GM18499 (cell line): ENCODE data around the gene RBMS3.
"Not testable (repeated sequence)": the region's sequence is repeated elsewhere in the genome, so short reads cannot be mapped to it uniquely, and the experiment has no call there.

Experiments used
- ATAC-seq: cut with Tn5 transposase; IDR thresholded peaks from one replicate; pipeline ENCODE4 v1.9.1; 2021; ENCODE audit warnings: moderate number of reproducible peaks; ENCODE audit not compliant: insufficient read depth, unreplicated experiment

The RBMS3 gene

DNA sequence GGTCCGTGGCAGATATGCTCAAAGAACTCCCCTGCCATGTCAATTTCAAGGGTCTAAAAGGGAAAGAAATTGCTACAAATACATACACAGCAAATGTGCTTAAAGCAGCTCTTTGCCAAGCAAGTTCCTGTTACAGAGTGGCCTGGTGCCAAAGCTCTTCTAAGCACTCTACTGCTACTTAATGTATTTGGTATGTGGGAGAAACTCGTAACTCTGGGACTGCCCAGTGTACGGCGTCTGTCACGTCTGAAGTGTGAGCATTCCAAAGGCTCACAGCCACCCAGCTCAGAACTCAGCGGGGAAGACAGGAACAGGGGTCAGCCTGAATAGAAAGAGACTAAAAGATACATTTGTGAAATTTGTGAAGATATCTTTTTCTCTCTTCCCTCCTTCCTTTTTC lies 54.6 kb downstream of the RBMS3 start:
- no peak for ATAC-seq

DNA sequence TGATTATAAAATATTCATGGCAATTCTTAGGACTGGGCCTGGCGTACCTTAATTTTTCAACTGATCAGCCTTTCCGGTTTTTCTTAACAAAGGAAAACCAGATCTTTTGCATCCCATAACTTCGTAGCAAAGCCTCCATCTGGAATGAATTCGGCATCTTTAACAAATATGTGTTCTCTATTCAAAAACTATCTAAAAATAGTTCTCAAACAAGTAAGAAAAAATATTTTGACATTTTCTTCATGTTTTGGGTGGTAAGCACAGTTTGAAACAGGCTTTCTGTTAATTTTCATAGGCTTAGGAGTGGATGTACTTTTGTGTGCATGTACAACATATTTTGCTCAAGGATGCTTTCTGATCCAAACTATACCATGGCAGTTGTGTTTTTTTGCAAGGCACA lies 55.1 kb downstream of the RBMS3 start:
- no peak for ATAC-seq

GRCh38 chr3:29337565-29337964 lies 56.7 kb downstream of the RBMS3 start:
- no peak for ATAC-seq

- no peak for ATAC-seq
Measured at GRCh38 chr3:29338377-29338776, 57.5 kb downstream of the RBMS3 start.

DNA sequence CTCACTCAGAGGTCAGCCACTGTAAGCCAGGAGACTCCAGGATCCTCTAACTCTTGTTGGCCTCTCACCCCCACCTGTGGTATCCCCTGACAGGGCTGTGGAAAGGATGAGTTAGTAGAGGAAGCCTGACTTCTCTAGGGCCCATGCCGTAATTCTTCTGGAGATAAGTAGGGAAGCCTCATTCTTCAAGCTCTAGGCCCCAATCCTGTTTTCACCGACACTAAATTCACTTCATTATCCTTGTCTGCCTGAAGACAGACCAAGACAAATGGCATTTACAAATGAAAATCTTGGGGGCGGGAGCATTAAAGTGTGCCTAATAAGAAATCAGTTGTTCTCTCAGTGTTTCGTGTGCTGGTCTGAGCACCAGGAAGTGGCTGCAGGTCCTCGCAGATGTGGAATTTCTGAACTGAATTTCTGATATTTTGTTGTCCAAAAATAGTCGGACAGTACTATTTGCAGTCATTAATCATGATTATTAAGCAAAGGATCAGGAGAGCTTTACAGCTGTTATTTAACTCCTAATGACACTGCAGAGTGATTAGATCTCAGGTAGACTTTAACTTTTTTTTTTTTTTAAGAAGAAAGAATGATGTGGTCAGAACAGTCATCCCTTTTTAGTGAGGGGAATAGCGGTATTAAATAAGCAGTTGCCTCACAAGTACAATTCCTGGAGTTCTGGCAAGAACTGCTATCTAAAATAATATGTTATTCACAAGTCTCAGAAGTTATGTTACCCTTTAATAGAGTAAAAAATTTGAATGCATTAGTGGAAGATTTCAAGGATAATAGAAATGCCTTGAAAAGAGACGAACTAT lies 58.4 kb downstream of the RBMS3 start:
- ATAC-seq = no peak

DNA sequence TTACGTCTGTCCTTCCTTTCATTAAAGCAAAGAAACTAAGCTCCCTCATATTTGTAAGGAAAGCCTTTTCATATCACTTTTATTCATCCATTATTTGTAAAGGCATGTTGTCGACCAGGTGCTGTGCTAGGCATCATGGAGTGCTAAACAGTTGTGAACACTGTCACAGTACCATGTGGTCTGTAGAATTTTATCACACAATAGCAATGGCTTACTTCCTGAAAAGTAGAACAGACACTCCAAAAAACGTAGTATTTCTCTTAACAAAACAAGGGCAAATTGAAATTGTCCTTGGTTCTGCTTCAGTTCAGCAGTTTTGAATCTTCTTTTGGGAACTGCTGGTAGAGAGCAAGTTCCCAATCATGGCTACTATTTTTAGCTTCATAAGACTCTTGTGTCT lies 63.3 kb downstream of the RBMS3 start:
- no peak for ATAC-seq

DNA sequence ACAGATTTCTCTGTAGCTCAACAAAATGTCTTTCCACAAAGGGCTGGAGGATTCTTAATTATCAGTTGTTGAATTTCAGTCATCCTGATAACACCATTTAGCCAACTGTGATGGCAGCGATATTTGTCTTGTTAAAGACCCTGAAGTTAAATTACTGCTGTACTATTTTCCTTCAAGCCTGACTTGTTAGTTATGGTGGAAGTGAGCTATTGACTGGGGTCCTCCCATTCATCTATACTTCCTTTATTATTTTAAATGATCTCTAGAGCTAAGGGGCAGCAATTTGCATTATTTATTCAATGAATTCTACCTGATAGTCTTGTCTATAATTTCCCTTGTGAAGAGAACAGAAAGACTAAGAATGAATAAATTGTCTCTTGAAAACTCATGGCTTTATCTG lies 64.1 kb downstream of the RBMS3 start:
- ATAC-seq = no peak

GRCh38 chr3:29345516-29346300 lies 64.8 kb downstream of the RBMS3 start:
- ATAC-seq = no peak

- ATAC-seq = no peak
Measured at GRCh38 chr3:29346828-29347227, 66.0 kb downstream of the RBMS3 start.

GRCh38 chr3:29347412-29347811 lies 66.5 kb downstream of the RBMS3 start:
- ATAC-seq = no peak

DNA sequence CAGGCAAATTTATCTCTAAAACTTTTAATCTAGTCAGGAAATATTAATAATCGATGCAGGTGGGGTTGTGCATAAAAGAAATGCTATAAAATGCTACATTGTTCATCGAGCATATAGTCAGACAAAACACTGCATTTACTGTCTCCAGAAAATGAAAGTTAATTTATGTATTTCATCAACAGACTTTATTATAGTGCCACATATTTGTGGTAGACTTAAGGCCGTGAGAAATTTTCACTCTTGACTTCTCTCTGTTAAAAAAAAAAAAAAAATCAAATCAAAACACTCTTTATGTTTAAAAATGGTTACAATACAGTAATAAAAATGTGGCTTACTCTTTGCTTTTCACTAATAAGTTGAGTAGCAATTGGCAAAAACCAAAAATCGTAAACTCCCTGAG lies 67.4 kb downstream of the RBMS3 start:
- no peak for ATAC-seq

DNA sequence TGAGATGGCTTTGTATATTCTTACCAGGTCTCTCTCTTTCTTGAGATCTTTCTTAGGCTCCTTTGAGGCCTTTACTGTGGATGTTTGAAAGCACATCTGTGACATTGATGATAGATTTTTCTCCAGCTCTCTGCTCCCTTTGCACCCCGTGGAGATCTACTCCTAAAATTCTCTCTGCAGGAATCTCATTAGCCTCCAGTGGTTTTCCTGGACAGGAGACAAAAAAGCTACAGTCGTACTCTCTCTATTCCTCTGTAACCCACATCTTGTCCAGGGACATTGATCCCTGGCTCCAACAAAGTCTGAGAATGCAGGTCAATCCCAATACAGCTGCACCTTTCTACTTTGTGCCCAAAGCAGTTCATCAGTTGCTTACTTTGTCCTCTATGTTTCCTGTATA lies 68.2 kb downstream of the RBMS3 start:
- ATAC-seq = no peak

GRCh38 chr3:29353807-29354206 lies 72.9 kb downstream of the RBMS3 start:
- ATAC-seq = no peak

DNA sequence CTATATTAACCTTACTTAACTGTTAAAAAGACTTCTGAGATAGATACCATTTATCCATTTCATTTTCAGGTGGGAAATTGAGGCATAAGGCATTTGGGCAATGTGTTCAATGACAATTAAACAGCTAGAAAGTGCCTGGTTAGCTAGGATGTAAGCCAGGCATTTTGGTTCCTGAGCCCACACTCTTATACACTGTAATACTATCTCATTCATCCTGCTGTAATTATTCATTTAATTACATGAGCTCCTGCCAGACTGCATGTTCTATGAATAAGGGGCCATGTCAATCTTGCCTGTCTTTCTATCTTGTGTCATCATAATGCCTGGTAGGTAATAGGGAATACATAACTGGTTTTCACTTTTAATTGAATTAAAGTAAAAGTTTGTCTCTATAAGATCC lies 74.0 kb downstream of the RBMS3 start:
- ATAC-seq = no peak

DNA sequence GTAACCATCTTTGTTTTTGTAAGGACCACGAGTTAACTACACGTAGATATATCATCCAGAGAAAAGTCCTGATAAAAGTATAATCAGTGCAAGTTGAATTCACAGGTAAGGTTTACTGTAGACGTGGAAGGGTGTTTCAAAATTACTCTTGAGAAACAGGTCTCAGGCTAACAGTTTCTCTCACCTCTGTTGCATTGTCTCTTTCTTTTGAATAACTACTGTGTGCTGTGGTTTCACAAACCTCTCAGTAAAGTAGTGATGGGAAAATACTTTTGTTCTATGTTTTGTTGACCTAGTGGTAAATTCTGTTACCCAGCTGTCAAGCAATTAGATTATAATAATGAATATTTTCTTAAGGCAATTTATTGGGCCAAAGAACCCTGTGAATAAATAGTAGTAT lies 75.2 kb downstream of the RBMS3 start:
- ATAC-seq = no peak

DNA sequence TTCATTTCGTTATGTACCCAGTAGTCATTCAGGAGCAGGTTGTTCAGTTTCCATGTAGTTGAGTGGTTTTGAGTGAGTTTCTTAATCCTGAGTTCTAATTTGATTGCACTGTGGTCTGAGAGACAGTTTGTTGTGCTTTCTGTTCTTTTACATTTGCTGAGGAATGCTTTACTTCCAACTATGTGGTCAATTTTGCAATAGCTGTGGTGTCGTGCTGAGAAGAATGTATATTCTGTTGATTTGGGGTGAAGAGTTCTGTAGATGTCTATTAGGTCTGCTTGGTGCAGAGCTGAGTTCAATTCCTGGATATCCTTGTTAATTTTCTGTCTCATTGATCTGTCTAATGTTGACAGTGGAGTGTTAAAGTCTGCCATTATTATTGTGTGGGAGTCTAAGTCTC lies 79.4 kb downstream of the RBMS3 start:
- not testable (repeated sequence) for ATAC-seq

DNA sequence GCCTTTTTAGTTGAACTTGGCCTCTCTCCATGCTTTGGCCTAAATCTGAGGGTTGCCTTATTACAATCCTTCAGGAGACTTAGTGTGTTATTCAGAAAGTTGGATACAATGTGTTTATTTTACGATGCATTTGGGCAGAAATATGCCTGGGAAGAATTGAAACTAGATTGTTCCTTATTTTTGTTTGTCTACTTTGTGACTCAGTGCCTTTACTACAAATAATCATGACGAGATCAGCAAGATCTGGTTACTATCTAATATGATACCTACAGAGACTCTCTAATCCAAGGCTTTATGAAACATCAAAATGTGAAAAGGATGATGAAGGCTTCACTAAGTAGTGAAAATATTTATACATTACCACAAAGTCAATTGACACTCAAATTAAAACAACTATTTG lies 82.2 kb downstream of the RBMS3 start:
- ATAC-seq = no peak

GRCh38 chr3:29370021-29370420 lies 89.2 kb downstream of the RBMS3 start:
- no peak for ATAC-seq

GRCh38 chr3:29370476-29371420 lies 89.9 kb downstream of the RBMS3 start:
- ATAC-seq = no peak

DNA sequence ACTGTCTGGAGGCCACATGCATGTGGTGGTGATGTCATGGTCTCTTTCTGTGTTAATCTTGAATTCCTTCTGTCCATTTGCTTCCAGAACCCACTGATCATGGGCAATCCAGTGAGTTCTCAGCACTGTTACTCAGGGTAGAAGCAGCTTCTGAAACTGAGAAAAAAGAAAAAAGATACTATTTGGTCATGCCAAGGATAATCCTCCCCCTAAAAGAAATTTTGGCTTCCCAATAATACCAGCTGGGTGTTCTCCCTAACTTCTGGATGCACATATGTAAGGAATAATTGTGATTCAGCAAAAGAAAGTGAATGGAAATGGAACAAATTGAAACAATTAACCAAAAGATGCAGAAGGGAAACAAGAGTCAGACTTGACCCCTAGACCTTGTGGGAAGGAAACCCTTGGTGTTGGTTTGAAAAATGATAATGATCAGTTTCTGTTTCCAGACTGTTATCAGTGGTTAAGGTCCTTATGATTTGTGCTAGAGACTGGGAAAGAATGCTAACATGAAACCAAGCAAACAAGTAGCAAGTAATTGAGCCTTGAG lies 92.3 kb downstream of the RBMS3 start:
- no peak for ATAC-seq
